Colonic mucosa (tissue), 4 donors: ENCODE data around the gene NOSIP. TPM values are rescaled to one million over a fixed set of nuclear protein-coding genes. Genes with fewer than 3 reads are reported as not detected.

ENCODE experiments used
- DNase-seq: peaks from one replicate; pipeline ENCODE4 v3.0.0-alpha.2; 2020
- H3K27ac ChIP-seq: fragments of 200-600 bp; one replicate; pipeline ENCODE4 v1.8.0; 2021
- H3K27me3 ChIP-seq: fragments of 200-600 bp; one replicate; pipeline ENCODE4 v1.8.0; 2021
- H3K36me3 ChIP-seq: fragments of 200-600 bp; one replicate; pipeline ENCODE4 v1.8.0; 2021
- H3K4me1 ChIP-seq: fragments of 200-600 bp; one replicate; pipeline ENCODE4 v1.8.0; 2021; ENCODE audit warnings: mild to moderate bottlenecking
- H3K4me3 ChIP-seq: fragments of 200-600 bp; one replicate; pipeline ENCODE4 v1.8.0; 2021
- H3K9ac ChIP-seq, 2 donors: one replicate each; pipeline ENCODE4 v1.7.0; 2013; ENCODE audit warnings: control low read depth in 2 of 2, low read depth in 2 of 2, low read length in 2 of 2
- H3K9me3 ChIP-seq: fragments of 200-600 bp; one replicate; pipeline ENCODE4 v1.8.0; 2021
- intact Hi-C: fragments of 100-400 bp; cut with DNase I; formaldehyde crosslinking; loops from one replicate; pipeline ENCODE4 v1.14.1; 2022
- total RNA-seq, 2 donors: library from RNA; stranded (reverse); fragmentation: NEBNext Ultra II Directional in 1 of 2; extraction: Animal tissue kit (Norgen Biotek cat#: 25700) in 1 of 2; gene quantifications; one replicate each; pipeline ENCODE4 v1.2.1, GENCODE V29; 2021
- TF ChIP-seq, protein P1 (sequence below): fragments of 200-600 bp; IDR thresholded peaks from one replicate; pipeline ENCODE4 v1.8.0; 2022; ENCODE audit warnings: antibody characterized with exemption, mild to moderate bottlenecking
- donor health status: healthy.
- donor health status: DM: no; HTN: no; CAD: no.
- donor health status: DM: no; HTN: no; CAD: no.

Gene NOSIP
- total RNA-seq, 2 donors from 2014 or later = 63.2 to 91.2 TPM

DNA sequence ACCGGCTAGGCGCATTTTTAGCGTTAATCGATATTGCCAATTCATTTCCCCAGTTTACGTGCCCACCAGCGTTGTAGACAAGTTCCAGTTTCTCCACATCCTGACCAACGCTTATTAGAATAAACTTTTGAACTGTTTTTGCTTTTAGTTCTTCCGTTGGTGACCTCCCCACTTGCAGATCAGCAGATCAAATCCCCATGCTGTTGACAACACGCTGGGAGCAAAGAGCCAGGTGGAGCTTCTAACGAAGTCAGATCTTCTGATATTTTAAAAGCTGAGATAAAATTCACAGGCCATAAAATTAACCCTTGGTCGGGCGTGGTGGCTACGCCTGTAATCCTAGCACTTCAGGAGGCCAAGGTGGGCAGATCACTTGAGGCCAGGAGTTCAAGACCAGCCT lies 31.3 kb downstream of the NOSIP start:
- Histone ChIP-seq H3K4me1 (peaks cover 14% of the 10 kb centered on the region), H3K9me3 (no peaks in the 10 kb centered on the region), H3K27me3 (no peaks in the 10 kb centered on the region), H3K4me3 (no peak overlapping the region), H3K36me3 (no peaks in the 10 kb centered on the region), H3K9ac (peak overlapping the region in 1 of 2 donors; percentile 66), H3K27ac (peak overlapping the region; percentile 76)
- intact Hi-C loops = no loop called here
- DNase-seq = peak; percentile 70
- TF ChIP-seq, protein P1, sequence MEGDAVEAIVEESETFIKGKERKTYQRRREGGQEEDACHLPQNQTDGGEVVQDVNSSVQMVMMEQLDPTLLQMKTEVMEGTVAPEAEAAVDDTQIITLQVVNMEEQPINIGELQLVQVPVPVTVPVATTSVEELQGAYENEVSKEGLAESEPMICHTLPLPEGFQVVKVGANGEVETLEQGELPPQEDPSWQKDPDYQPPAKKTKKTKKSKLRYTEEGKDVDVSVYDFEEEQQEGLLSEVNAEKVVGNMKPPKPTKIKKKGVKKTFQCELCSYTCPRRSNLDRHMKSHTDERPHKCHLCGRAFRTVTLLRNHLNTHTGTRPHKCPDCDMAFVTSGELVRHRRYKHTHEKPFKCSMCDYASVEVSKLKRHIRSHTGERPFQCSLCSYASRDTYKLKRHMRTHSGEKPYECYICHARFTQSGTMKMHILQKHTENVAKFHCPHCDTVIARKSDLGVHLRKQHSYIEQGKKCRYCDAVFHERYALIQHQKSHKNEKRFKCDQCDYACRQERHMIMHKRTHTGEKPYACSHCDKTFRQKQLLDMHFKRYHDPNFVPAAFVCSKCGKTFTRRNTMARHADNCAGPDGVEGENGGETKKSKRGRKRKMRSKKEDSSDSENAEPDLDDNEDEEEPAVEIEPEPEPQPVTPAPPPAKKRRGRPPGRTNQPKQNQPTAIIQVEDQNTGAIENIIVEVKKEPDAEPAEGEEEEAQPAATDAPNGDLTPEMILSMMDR = no peak

DNA sequence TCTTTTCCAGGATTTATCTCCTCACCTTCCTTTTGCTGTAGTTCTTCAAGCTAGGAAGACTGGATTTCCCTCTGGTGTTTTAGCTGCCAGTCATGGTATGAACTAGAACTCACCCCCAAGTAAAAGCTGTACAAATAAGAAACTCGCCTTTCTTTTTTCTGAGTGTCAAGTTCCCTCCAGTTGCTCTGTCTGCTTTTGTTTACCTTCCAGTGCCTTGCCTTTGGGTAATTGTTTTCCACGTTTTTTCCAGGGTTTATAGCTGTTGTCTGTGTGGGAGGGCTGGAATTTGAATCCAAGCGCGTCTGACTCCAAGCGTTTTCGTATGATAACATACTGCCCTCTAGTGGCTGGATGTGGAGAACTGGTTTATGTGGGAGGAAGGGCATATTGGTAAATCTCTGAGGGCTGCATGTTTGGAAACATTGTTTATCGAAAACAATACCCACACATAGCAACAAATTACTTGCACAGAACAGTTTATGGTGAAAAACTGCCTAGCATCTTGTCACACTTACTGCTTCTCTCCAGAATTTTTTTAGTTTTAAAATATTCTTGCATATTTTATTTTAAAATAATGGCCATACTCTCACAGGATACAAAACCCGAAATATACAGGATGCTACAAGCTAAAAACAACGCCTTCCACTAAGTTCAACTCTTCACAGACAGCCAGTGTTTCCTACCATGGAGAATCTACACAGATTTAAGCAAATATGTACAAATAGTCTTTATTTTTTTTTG lies 33.4 kb downstream of the NOSIP start:
- intact Hi-C loops = loop anchor here (2.0 kb wide), 1 partner anchor 44 kb away; no protein-coding TSS in a partner anchor
- DNase-seq = peak; percentile 94
- Histone ChIP-seq H3K36me3 (peaks cover 3% of the 10 kb centered on the region), H3K27ac (peak overlapping the region; percentile 51), H3K4me3 (no peak overlapping the region), H3K9me3 (no peaks in the 10 kb centered on the region), H3K9ac (peak overlapping the region in 1 of 2 donors; percentile 46), H3K27me3 (no peaks in the 10 kb centered on the region), H3K4me1 (peaks cover 10% of the 10 kb centered on the region)
- TF ChIP-seq, protein P1 = peak; percentile 84

DNA sequence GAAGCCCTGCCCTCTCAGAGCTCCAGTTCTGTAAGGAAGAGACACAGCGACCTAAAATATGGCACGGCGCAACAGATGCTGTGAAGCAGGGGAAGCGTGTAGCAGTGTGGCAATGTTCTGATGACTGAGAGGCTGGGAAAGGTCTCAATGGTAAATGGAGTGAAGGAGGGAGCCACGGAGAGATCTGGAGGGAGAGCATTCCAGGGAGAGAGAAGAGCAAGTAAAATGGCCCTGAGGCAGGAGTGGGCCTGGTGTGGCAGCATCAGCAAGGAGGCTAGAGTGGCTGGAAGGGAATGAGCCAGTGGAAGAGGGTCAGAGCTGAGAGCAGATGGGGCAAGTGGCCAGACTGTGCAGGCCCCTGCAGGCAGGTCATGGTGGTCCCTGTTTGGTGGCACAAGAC lies 36.2 kb downstream of the NOSIP start:
- TF ChIP-seq, protein P1 = no peak
- Histone ChIP-seq H3K27me3 (no peaks in the 10 kb centered on the region), H3K4me3 (no peak overlapping the region), H3K9me3 (no peaks in the 10 kb centered on the region), H3K27ac (no peak overlapping the region), H3K4me1 (peaks cover 10% of the 10 kb centered on the region), H3K36me3 (peaks cover 4% of the 10 kb centered on the region), H3K9ac (no peak overlapping the region)
- DNase-seq = no peak
- intact Hi-C loops = no loop called here

DNA sequence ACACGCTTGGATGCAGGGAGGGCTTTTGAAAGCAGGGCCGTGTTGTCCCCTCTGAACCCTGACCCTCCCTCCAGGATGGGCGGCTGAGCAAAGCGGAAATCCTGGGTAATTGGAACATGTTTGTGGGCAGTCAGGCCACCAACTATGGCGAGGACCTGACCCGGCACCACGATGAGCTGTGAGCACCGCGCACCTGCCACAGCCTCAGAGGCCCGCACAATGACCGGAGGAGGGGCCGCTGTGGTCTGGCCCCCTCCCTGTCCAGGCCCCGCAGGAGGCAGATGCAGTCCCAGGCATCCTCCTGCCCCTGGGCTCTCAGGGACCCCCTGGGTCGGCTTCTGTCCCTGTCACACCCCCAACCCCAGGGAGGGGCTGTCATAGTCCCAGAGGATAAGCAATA lies 37.3 kb downstream of the NOSIP start:
- intact Hi-C loops = no loop called here
- no peak overlapping the region for H3K9ac ChIP-seq

DNA sequence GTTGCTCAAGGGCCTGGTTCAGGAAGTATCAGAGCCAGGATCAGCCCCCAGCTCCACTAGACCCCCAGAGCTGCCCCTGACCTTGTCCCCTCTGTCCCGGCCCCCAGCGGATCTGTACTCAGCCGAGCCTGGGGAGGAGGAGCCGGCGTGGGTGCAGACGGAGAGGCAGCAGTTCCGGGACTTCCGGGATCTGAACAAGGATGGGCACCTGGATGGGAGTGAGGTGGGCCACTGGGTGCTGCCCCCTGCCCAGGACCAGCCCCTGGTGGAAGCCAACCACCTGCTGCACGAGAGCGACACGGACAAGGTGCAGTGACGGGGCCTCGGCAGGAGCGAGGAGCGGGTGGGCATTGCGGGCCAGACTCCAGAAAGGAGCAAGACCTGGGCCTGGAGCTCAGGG lies 37.9 kb downstream of the NOSIP start:
- no peak overlapping the region for H3K27ac ChIP-seq
- H3K27me3 ChIP-seq = no peaks in the 10 kb centered on the region
- intact Hi-C loops = no loop called here
- H3K9ac ChIP-seq = no peak overlapping the region
- no peak for DNase-seq
- TF ChIP-seq, protein P1 = no peak
- no peak overlapping the region for H3K4me3 ChIP-seq
- no peaks in the 10 kb centered on the region for H3K9me3 ChIP-seq
- H3K36me3 ChIP-seq = peaks cover 14% of the 10 kb centered on the region
- peaks cover 5% of the 10 kb centered on the region for H3K4me1 ChIP-seq

More for the DNA sequence above, 37.3 kb downstream of the NOSIP start:
- Histone ChIP-seq H3K4me3 (no peak overlapping the region), H3K9me3 (no peaks in the 10 kb centered on the region), H3K4me1 (peaks cover 10% of the 10 kb centered on the region), H3K27ac (no peak overlapping the region), H3K36me3 (peaks cover 14% of the 10 kb centered on the region), H3K27me3 (no peaks in the 10 kb centered on the region)
- DNase-seq = no peak
- TF ChIP-seq, protein P1 = no peak
